Ascending aorta (tissue), 2 donors: ENCODE measurements around the gene C12orf56. TPM values are rescaled to one million over a fixed set of nuclear protein-coding genes. Genes with fewer than 3 reads are reported as not detected.

ENCODE experiments used
- DNase-seq, 2 donors: peaks; one replicate each; pipeline ENCODE4 v3.0.0-alpha.2; 2019; ENCODE audit warnings: low spot score in 2 of 2
- H3K27ac ChIP-seq, 2 donors: fragments of 200-600 bp; sonication (generic); one replicate each; pipeline ENCODE4 v1.5.1; 2016 to 2017; ENCODE audit warnings: mild to moderate bottlenecking in 1 of 2
- H3K27me3 ChIP-seq: fragments of 200-600 bp; sonication (generic); one replicate; pipeline ENCODE4 v1.5.1; 2017
- H3K36me3 ChIP-seq, 2 donors: fragments of 200-600 bp; sonication (generic); one replicate each; pipeline ENCODE4 v1.5.1; 2016
- H3K4me1 ChIP-seq, 2 donors: fragments of 200-600 bp; sonication (generic); one replicate each; pipeline ENCODE4 v1.5.1; 2016 to 2017; ENCODE audit warnings: mild to moderate bottlenecking in 1 of 2
- H3K4me3 ChIP-seq, 2 donors: fragments of 200-600 bp; sonication (generic); one replicate each; pipeline ENCODE4 v1.5.1; 2016 to 2017; ENCODE audit warnings: mild to moderate bottlenecking in 1 of 2
- H3K9me3 ChIP-seq, 2 donors: fragments of 200-600 bp; sonication (generic); one replicate each; pipeline ENCODE4 v1.5.1; 2016
- intact Hi-C: fragments of 100-400 bp; cut with DNase I; formaldehyde crosslinking; loops from one replicate; pipeline ENCODE4 v1.15.1; 2023
- total RNA-seq: library from RNA; depleted of rRNA; stranded (reverse); fragments of >200 nt; gene quantifications from one replicate; pipeline ENCODE4 v1.1.0, GENCODE V29; 2016
- TF ChIP-seq, protein P1 (sequence below), 3 experiments: fragments of 200-600 bp in 2 of 3; fragments of 450-650 bp in 1 of 3; sonication (generic) in 2 of 3; IDR thresholded peaks; one replicate each; pipeline ENCODE4 v1.5.1; 2016 to 2019; ENCODE audit warnings: antibody characterized with exemption in 3 of 3, mild to moderate bottlenecking in 1 of 3, moderate library complexity in 1 of 3

The C12orf56 gene
- total RNA-seq, 1 donor from 2014 or later, result not detected

DNA sequence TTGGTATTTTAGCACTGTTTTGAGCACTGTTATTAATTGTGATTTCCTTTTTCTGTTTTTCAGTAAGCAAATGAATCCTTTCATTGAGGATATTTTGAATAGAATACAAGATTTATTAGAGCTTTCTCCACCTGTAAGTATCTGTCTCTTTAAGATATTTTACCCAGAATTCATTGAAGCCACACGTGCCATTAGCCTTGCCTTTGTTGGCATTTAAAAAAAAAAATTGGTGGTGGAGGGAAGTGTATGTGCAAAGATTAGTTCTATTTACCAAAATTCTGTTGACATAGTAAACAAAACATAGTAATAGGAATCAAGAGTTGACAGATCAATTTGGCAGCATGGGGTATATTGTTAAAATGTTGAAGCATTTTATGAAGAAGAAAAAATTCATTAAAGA lies 37.4 kb upstream of the C12orf56 start:
- Histone ChIP-seq H3K27me3 (no peaks in the 10 kb centered on the region), H3K9me3 (no peaks in the 10 kb centered on the region), H3K4me1 (no peaks in the 10 kb centered on the region), H3K36me3 (peaks cover 81 to 92% of the 10 kb centered on the region in 2 donors), H3K4me3 (no peak overlapping the region), H3K27ac (no peak overlapping the region)
- no peak for DNase-seq
- intact Hi-C loops, result no loop called here
- TF ChIP-seq, protein P1, sequence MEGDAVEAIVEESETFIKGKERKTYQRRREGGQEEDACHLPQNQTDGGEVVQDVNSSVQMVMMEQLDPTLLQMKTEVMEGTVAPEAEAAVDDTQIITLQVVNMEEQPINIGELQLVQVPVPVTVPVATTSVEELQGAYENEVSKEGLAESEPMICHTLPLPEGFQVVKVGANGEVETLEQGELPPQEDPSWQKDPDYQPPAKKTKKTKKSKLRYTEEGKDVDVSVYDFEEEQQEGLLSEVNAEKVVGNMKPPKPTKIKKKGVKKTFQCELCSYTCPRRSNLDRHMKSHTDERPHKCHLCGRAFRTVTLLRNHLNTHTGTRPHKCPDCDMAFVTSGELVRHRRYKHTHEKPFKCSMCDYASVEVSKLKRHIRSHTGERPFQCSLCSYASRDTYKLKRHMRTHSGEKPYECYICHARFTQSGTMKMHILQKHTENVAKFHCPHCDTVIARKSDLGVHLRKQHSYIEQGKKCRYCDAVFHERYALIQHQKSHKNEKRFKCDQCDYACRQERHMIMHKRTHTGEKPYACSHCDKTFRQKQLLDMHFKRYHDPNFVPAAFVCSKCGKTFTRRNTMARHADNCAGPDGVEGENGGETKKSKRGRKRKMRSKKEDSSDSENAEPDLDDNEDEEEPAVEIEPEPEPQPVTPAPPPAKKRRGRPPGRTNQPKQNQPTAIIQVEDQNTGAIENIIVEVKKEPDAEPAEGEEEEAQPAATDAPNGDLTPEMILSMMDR (IDR thresholded peaks at IDR 0.05), result no peak

DNA sequence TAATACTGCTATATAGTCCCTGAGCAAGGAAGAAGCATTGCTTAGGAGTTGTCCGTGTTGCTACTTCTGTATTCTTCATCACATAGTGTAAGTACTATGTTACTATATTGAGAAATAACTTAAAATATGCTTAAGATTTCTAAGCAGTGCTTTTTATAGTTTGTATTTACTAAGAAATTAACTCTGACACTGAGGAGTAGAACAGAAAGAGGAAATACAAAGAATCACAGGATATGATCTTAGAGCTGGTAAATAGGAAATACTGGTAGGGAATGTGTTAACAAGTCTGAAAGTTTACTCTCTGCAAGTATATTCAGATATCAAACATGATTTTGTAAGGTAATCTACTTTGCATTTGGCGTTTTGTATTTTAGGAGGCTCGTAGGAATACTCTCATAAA lies 29.1 kb upstream of the C12orf56 start:
- Histone ChIP-seq H3K4me3 (no peak overlapping the region), H3K4me1 (no peaks in the 10 kb centered on the region), H3K27ac (no peak overlapping the region), H3K27me3 (no peaks in the 10 kb centered on the region), H3K36me3 (peaks cover 80 to 96% of the 10 kb centered on the region in 2 donors), H3K9me3 (no peaks in the 10 kb centered on the region)
- intact Hi-C loops, result no loop called here
- DNase-seq, result no peak
- TF ChIP-seq, protein P1 (IDR thresholded peaks at IDR 0.05), result no peak

DNA sequence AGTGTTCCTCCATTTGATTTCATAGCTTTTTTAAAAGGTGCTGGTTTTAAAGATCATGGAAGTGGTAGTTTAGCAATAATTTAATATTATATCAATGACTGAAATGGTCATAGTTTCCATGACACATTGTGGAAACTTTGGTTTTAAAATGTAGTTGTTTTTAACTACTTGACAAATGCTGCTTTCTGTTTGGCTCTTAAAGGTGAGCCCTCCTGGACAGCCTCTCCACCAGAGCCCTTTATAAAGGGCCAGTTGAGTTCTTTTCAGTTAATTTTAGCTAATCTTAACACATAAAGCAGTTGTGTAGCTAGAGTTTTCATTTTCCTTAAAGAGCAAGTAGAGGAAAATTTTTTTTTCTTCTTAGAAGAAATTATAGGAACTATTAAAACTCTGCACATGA lies 27.7 kb upstream of the C12orf56 start:
- intact Hi-C loops, result no loop called here
- no peak for DNase-seq
- H3K27me3 ChIP-seq, result no peaks in the 10 kb centered on the region
- H3K27ac ChIP-seq, result no peak overlapping the region
- H3K9me3 ChIP-seq, result no peaks in the 10 kb centered on the region
- H3K4me3 ChIP-seq, result no peak overlapping the region
- H3K36me3 ChIP-seq, result peaks cover 76 to 95% of the 10 kb centered on the region in 2 donors
- H3K4me1 ChIP-seq, result no peaks in the 10 kb centered on the region
- TF ChIP-seq, protein P1 (IDR thresholded peaks at IDR 0.05), result no peak

DNA sequence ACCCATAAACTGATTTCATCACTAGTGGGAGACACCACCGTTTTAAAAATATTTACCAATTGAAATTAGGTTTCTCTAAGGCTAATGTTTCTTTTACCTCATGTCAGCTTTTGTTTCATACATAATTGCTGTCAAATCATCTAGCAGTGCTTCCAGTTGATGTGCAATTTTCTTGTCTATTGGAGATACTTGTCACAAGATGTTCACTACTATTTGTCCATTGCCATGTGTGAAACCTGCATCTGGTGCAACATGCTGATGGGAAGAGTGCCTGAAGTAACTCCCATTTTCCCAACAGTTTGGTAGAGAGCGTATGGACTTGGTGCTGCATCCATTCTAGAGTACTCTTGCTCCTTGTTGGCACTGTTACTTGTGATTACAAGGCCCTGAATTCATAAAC lies 23.3 kb upstream of the C12orf56 start:
- intact Hi-C loops, result no loop called here

DNA sequence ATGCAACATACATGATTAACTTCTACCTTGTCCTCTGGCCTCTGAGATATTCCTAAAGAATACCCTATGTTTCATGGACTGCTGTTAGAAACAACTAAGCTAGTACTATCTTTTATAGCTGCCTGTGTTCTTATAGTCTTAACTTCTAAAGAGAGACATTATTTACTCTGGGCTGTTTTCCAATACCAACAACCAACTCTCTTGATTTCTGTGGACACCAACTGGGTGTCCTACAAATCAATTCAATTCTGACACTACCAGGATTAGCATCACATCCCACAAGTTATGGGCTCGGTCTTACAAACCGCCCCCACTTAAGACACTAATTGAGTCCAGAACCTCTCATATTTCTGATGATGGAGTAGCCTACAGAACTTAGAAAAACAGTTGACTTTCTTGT lies 21.9 kb upstream of the C12orf56 start:
- DNase-seq, result no peak
- H3K4me3 ChIP-seq, result no peak overlapping the region
- H3K27me3 ChIP-seq, result no peaks in the 10 kb centered on the region
- peaks cover 52 to 77% of the 10 kb centered on the region in 2 donors for H3K36me3 ChIP-seq
- intact Hi-C loops, result no loop called here
- no peak overlapping the region for H3K27ac ChIP-seq
- H3K9me3 ChIP-seq, result no peaks in the 10 kb centered on the region
- TF ChIP-seq, protein P1 (IDR thresholded peaks at IDR 0.05), result no peak
- H3K4me1 ChIP-seq, result no peaks in the 10 kb centered on the region

More for the DNA sequence above, 23.3 kb upstream of the C12orf56 start:
- Histone ChIP-seq H3K27me3 (no peaks in the 10 kb centered on the region), H3K36me3 (peaks cover 65 to 92% of the 10 kb centered on the region in 2 donors), H3K9me3 (no peaks in the 10 kb centered on the region), H3K27ac (no peak overlapping the region), H3K4me3 (no peak overlapping the region), H3K4me1 (no peaks in the 10 kb centered on the region)
- no peak for DNase-seq
- TF ChIP-seq, protein P1 (IDR thresholded peaks at IDR 0.05), result no peak

DNA sequence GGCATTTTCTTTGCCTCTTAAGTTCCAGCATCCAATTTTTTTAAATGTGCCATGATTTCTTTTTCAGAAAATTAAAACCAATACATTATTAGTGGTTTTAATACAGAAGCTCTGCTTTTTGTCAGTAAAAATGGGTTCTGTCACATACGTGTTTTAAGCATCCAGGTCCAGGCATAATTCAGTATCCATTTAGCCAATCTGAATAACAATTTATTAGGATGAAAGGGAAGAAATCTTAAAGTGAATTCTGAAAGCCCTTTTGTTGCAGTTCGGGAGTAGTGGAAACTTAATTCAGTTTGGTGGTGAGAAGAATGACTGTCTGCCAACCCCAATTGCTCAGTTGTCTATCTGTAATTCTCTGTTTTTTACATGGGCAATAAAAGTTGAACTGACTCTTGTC lies 20.9 kb upstream of the C12orf56 start:
- Histone ChIP-seq H3K36me3 (peaks cover 44 to 67% of the 10 kb centered on the region in 2 donors), H3K9me3 (no peaks in the 10 kb centered on the region), H3K27me3 (no peaks in the 10 kb centered on the region), H3K4me1 (no peaks in the 10 kb centered on the region), H3K27ac (no peak overlapping the region), H3K4me3 (no peak overlapping the region)
- intact Hi-C loops, result no loop called here
- DNase-seq, result no peak
- TF ChIP-seq, protein P1 (IDR thresholded peaks at IDR 0.05), result no peak
